Cerebellar cortex (tissue), 1 donor: ENCODE measurements around the gene JOSD1.

Source experiments
- DNase-seq: peaks from one replicate; pipeline ENCODE4 v3.0.0-alpha.2; 2015; ENCODE audit warnings: low spot score

Gene JOSD1

GRCh38 chr22:38712486-38713207 lies 11.9 kb upstream of the JOSD1 start:
- no peak for DNase-seq

DNA sequence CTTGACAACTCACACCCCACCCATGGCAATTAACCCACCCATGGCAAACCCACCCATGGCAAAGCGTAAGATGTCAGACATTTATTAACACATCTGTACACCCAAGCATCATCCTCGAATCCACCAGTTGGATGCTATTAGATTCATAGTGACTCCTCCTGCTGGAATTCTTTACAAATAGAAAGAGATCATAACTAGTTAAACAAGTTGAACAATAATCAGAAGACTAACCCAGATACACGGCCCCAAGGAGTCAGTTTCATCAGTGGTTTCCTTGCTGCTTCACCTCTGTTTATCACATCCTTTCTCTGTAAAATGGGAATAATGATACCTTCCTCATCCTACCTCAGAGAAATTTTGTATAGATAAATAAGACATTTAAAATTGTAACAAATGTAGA lies 10.1 kb upstream of the JOSD1 start:
- DNase-seq = no peak

DNA sequence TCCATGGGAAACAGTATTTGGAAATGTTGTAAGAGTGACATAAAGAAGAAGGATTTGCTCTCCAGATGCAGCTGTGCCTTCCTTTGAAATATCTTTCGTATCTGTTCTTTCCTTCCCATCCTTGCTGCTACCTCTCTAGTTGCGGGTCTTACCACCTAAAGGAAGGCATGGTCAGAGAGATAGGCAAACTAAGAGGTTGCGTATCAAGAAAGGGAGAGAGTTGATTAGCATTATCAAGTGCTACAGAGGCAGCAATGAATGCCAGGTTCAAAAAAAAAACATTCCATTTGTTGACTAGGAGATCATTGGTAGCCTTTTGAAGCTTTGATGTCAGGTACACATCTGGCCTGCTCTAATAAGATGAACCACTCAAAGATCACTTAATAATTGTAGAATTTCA lies 9.6 kb upstream of the JOSD1 start:
- DNase-seq = no peak

DNA sequence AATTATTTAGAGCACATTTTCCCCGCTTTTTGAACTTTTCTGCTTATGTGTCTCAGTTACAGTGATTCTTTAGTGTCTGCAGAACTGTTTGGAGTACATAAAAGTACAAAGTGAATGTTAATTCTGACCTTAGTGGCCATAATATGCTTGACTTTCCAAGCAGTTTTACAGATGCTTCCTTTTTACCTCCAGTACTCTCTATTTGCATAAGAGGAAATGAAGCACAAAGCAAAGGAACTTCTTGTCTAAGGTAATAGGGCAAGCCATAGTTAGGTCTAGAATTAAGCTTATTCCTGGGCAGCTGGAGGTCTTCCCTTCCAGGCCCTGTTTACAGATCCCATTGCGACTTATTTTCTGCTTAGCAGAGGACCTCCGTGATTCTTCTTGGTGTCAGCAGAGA lies 8.6 kb upstream of the JOSD1 start:
- DNase-seq = no peak

- no peak for DNase-seq
Observed at GRCh38 chr22:38707984-38708383, 7.2 kb upstream of the JOSD1 start.

DNA sequence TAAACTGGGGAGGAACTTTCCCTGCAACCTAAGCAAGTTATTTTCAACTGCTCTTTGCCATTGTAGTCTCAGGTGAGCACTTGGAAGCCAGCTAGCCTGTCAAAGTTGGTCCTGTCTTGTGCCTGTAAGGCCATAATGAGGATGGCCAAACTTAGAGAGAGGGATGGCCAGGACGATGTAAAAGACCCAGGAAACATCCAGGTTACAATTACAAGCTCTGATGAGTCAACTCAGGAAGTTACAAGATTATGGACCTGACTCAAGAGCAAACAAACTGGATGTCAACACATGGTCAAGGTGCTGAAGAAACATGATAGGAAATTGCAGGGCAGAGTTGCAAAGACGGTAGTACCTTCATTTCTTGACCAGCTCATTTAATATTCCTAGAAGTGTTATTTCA lies 6.6 kb upstream of the JOSD1 start:
- DNase-seq = no peak

GRCh38 chr22:38706901-38707195 lies 6.1 kb upstream of the JOSD1 start:
- DNase-seq = no peak

- no peak for DNase-seq
Observed at GRCh38 chr22:38706101-38706900, 5.6 kb upstream of the JOSD1 start.

DNA sequence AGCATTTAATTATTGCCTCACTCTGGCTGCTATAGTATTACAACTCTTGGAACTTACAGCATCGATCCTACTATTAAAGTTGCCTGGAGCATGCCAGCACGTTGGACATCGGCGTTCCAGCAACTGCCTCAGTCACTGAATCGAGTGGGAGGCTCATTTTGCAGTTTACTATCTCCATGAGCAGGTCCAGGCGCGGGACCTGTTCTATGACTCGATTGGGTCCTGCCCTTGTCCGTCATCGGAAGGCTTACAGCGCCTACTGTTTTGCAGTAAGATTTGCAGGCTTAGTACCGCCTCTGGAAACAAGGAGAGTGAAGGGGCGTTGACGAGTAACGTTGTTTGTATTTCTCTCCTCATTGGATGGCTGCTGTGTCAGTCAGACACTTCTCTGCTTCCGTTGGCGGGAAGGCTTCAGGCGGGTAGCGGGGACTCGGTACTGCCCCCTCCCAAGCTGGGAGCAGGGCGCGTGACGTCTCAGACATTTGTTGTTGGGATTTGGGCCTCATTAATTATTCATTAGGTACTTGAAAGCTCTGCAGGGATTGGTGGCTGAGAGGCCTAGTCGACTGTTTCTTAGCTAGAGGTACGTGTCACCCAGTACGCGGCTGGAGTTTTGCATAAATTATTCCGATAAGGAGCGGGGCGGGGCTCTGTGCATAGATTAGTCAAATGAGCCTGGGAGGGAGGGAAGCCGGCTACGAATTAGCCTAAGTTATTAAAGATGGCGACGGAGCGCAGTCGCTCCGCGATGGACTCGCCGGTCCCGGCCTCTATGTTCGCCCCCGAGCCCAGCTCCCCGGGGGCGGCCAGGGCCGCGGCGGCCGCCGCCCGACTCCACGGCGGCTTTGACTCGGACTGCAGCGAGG lies 4.7 kb upstream of the JOSD1 start, which contains the start of gene GTPBP1:
Gene GTPBP1 (plus strand): TSS at position 710 of the 866 bp plus-strand sequence. CDS start 12 bp downstream, at position 722.
- DNase-seq = peak; percentile 100

DNA sequence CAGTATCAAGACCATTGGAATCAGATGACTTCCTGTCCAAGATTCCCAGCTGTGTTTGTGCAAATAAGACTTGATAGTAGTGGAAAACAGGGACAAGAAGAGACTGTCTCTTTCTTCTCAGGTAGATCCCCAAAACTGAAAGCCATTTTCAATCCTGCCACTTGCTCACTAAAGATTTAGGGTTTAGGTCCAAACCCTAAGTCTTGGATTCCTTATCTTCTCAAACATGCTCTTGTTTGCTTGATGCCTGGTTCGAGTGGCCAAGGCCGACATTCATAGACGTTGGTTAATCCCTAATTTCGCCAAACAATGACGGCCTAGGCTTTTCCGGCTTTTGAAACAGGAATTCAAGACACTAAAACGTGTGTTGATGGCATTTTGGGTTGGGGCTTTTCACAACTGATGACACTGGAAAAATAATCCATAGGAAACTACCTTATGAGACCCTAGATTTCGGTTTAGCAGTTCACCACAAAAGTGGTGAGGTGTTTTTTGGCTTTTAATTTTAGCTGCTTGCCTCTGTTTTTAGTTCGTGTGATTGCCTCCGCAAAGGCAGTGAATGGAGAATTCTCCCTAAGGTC lies 4.0 kb upstream of the JOSD1 start:
- no peak for DNase-seq

DNA sequence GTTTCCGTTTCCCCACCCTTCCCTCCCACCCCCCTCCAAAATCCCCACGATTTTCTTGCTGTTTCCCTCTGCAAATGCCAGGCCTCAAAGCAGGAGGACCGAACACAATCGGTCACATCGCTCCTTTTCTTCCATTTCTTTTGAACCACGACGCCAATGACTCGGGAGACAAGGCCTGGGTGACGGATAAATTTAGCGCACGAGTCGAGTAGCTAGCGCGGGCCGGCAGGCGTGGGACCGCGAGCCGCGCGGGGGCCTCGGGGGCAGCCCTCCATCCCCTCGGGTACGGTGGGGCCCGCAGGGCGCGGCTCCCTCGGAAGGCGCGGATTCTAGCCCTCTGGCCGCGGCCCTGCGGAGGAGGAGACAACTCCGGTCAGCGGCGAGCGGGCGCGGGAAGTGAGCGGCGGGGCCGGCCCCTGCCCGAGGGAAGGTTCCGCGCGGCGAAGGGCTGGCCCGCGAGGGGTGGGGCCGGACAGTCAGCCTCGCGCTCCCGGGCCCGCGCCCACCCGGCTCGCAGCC lies 414 bp downstream of the JOSD1 start:
- no peak for DNase-seq

DNA sequence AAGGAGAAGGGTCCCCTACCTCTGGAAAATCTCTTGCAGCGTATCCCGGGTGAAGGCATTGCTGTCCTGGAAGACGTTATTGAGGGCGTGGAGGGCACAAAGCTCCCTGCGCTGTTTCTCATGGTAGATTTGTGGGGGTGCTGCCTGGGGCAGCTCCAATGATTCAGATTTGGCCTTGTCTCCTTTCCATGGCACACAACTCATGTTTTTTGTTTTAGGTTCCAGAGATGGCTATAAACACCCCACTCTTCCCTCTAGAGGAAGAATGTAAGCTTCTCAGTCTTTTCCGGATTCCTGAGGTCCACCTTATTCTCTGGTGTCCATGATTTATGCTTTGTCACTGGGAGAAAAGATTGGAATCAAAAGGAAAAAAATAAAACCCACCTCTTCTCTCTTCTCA lies 959 bp downstream of the JOSD1 start:
- DNase-seq = peak; percentile 32

DNA sequence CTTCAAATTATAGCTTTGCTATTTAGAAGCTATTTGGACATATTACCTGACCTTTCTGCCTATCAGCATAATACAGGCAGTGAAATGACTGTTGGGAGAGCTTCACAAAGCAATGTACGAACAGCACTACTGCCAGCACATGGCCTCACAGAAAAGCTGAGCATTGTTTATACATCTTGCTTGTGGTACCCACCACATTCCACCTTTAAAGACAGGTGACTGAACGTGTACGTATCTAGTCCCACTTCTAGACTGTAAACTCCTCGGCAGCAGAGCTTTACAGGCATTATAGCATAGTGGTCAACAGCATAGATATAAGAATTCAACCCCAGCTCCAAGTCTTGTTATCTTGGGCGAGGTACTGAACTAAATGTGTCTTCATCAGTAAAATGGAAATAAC lies 1.6 kb downstream of the JOSD1 start:
- no peak for DNase-seq

- DNase-seq = no peak
Observed at GRCh38 chr22:38698407-38699094, 2.2 kb downstream of the JOSD1 start.

DNA sequence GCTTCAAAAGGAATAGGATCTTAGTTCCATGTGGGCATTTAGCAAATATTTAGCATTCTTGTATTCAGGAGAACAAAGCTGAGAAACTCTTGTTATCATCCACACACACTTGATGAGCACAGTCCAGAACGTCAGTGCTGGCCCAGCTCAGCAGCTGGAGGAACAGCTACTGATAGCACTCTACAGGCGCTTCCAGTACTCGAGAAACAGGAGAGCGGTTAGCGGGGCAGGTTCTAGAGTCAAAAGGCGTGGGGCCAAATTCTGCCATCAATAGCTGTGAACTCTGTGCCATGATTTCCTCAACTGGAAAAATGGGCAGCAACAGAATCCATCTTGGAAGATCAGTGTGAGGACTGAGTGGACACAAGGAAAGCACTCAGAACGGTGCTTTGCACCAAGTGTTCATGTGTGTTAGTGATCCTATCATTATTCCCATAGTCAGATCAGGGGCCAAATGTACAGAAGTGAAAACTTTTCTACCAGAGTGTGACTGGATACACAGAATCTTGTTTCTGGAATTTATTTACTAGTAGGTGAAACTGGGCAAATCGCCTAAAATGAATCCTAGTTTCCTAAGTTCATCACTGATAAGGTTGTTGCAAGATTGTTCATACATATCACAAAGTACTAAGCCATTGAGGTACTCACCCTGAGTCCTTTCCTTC lies 3.2 kb downstream of the JOSD1 start:
- no peak for DNase-seq

DNA sequence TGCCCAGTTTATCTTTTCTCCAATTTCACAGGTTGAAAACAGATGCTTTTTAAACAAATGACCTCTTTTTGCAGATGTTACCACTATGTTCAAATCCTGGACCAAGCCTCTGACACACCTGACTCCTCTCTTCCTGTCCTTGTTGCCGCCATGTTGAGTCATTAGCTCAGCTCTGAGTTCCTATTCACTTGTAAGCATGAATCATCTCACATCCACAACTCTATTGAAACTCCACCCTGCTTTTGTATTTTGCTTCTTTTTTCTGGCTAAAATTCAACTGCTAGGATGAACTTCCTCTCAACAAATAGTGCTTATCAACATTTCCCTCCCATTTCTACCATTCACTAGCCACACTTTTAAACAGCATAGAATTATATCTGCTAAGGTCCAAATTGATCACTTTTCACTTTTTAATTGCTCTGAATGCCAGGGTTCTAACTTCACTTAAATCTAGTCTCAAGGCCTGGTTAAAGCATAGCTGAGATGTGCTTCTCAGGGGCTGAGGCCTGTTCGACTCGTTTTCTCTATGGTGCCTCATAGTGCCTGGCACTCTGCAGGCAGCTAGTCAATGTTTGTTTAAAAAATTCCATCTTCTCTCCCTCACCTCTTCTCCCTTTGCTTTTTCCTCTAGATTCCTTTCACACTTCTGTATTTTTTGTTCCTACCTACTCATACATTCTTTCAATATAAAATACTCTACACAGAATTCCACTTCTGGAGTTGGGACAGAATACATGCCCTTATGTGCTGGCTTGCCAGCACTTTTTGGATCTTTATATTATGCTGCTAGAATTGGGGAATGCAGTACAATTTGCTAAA lies 3.9 kb downstream of the JOSD1 start:
- DNase-seq = no peak

DNA sequence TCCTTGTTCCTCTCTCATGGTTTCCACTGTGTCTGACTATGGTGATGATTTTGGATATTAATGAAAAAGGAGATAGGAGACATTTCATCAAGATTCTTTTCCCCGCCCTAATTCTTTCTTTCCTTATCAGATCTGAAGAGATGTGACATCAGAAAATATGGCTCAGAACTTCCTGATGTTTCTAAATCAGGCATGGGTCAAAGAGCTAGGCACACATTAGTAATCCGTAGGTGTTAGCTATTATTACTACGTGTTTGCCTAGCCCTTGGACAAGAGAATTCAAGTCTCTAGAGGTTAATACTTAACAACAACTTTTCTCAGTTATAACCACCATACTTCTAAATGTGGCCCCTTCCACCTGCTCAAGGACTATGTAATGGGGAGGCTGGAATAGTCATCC lies 5.8 kb downstream of the JOSD1 start:
- no peak for DNase-seq

DNA sequence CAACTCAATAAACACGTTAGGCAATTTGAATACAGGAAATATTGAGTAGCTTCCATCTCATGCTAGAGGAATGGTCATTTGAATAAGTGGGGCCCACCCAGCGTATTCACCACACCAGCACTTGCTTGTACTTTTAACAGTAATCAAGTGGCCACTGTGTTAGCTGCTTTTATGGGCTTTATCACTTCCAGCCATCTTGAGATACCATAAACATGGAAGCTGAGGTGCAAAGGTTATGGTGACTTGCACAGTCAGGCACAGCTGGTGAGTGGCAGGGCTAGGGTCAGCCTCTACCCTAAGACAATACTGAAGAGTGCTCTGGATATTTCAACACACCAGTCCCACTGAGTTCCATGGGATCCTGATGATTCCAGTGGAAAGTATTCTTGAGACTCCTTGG lies 6.7 kb downstream of the JOSD1 start:
- DNase-seq = no peak

- no peak for DNase-seq
Observed at GRCh38 chr22:38689651-38690050, 11.1 kb downstream of the JOSD1 start.

DNA sequence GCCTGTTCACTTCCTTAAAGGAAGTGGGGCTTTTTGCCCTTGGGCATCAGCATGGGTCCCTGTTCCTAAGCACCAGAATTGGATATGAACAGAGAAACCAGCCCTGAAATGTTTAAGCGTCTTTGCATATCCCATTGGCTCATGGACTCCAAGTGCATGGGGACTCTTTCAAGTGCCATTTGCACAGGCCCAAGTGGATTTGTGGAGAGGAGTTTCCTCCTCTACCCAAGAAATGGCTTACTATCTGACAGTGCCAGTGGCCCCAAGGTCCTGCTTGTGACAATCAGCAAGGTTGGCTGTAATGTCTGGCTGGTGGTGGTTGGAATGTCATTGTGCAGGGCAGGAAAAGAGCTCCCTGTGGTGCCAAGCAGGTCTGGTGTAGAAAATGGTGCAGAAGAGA lies 15.0 kb downstream of the JOSD1 start:
- DNase-seq = no peak
